ENCODE data around the gene SCUBE3. TPM values are rescaled to one million over a fixed set of nuclear protein-coding genes. Genes with fewer than 3 reads are reported as not detected.

Gene SCUBE3
- total and polyA plus RNA-seq, 10 donors: 0.03 to 0.43 (median 0.11) TPM; not detected in 1

- Histone ChIP-seq H3K27me3 (replicated peaks in 1 of 7) (no peaks in the 10 kb centered on the region), H3K4me1 (peaks cover 48 to 78% (median 69%) of the 10 kb centered on the region in 6 donors), H3K9me3 (no peaks in the 10 kb centered on the region), H3K4me3 (peak overlapping the region; percentile 49 to 83 (median 68)), H3K36me3 (peaks cover 3 to 31% (median 21%) of the 10 kb centered on the region in 6 donors), H3K27ac (peak overlapping the region; percentile 83 to 98 (median 94))
- intact Hi-C loops (cut with DNase I; ENCODE audit: low total_unique reads): no loop called here
- no peak for TF ChIP-seq POLR2A (IDR thresholded peaks at IDR 0.05)
- TF ChIP-seq POLR2AphosphoS5 (IDR thresholded peaks at IDR 0.05): no peak
- TF ChIP-seq CTCF (IDR thresholded peaks at IDR 0.05 in 8 of 11, conservative IDR thresholded peaks at IDR 0.05 in 3 of 11): no peak
- 28 to 55% (median 40%) methylated on average over 6 of the region's 6 CpGs for WGBS, 5 donors
- DNase-seq: no peak
Measured at GRCh38 chr6:35298625-35299140, 84.9 kb downstream of the SCUBE3 start.

- intact Hi-C loops (cut with DNase I; ENCODE audit: low total_unique reads): no loop called here
- Histone ChIP-seq H3K27ac (peak overlapping the region; percentile 83 to 98 (median 94)), H3K9me3 (no peaks in the 10 kb centered on the region), H3K4me1 (peaks cover 50 to 84% (median 79%) of the 10 kb centered on the region in 6 donors), H3K27me3 (replicated peaks in 1 of 7) (no peaks in the 10 kb centered on the region), H3K4me3 (peak overlapping the region in 7 of 8 donors; percentile 14 to 83 (median 63)), H3K36me3 (peaks cover 3 to 30% (median 16%) of the 10 kb centered on the region in 6 donors)
- DNase-seq: peak; percentile 84
- 23 to 47% (median 30%) methylated on average over 4 of the region's 4 CpGs for WGBS, 5 donors
- no peak for TF ChIP-seq POLR2A (IDR thresholded peaks at IDR 0.05)
- TF ChIP-seq POLR2AphosphoS5 (IDR thresholded peaks at IDR 0.05): peak in 1 of 3 donors; percentile 36
Measured at GRCh38 chr6:35299674-35300073, 85.9 kb downstream of the SCUBE3 start.

GRCh38 chr6:35300848-35301247 is 87.1 kb downstream of the SCUBE3 start:
- TF ChIP-seq POLR2A (IDR thresholded peaks at IDR 0.05) (no peak), POLR2AphosphoS5 (IDR thresholded peaks at IDR 0.05) (peak in 1 of 3 donors; percentile 65)
- H3K27me3 ChIP-seq (replicated peaks in 1 of 7): no peaks in the 10 kb centered on the region
- H3K4me3 ChIP-seq: peak overlapping the region in 4 of 8 donors; percentile 1 to 83 (median 67)
- H3K4me1 ChIP-seq: peaks cover 50 to 95% (median 86%) of the 10 kb centered on the region in 6 donors
- peaks cover 0 to 30% (median 6%) of the 10 kb centered on the region in 6 donors for H3K36me3 ChIP-seq
- H3K9me3 ChIP-seq: no peaks in the 10 kb centered on the region
- peak overlapping the region; percentile 83 to 98 (median 94) for H3K27ac ChIP-seq
- intact Hi-C loops (cut with DNase I; ENCODE audit: low total_unique reads): no loop called here
- peak; percentile 85 for DNase-seq

Other genes with a start within 250 kb of the SCUBE3 start
- not detected for gene TCP11, start 72.6 kb upstream of the SCUBE3 start, total RNA-seq
- not detected for gene TCP11, start 72.6 kb upstream of the SCUBE3 start, polyA plus RNA-seq
- 10 to 100 TPM; 51.6 to 80.0 (median 60.9) TPM for gene ZNF76, start 45.8 kb downstream of the SCUBE3 start, total RNA-seq
- 10 to 100 TPM; 25.6 to 54.9 (median 40.9) TPM for gene ZNF76, start 45.8 kb downstream of the SCUBE3 start, polyA plus RNA-seq
- 10 to 100 TPM; 57.9 to 89.0 (median 72.1) TPM for gene DEF6, start 83.9 kb downstream of the SCUBE3 start, total RNA-seq
- 100 to 1,000 TPM in 1 of 3 donors, 10 to 100 TPM in 2; 63.2 to 132 (median 74.3) TPM for gene DEF6, start 83.9 kb downstream of the SCUBE3 start, polyA plus RNA-seq
- gene PPARD, start 128.6 kb downstream of the SCUBE3 start, total RNA-seq: 10 to 100 TPM; 24.5 to 37.4 (median 34.9) TPM
- 10 to 100 TPM in 2 of 3 donors, 1 to 10 TPM in 1; 9.4 to 16.8 (median 12.7) TPM for gene PPARD, start 128.6 kb downstream of the SCUBE3 start, polyA plus RNA-seq
- 1 to 10 TPM; 3.2 to 5.8 (median 4.3) TPM for gene FANCE, start 238.4 kb downstream of the SCUBE3 start, total RNA-seq
- gene FANCE, start 238.4 kb downstream of the SCUBE3 start, polyA plus RNA-seq: 1 to 10 TPM; 2.9 to 5.4 (median 3.6) TPM